ENCODE measurements around the gene CCDC43.
"Not testable (repeated sequence)": the region's sequence is repeated elsewhere in the genome, so short reads cannot be mapped to it uniquely, and the experiment has no call there.

CCDC43 gene

DNA sequence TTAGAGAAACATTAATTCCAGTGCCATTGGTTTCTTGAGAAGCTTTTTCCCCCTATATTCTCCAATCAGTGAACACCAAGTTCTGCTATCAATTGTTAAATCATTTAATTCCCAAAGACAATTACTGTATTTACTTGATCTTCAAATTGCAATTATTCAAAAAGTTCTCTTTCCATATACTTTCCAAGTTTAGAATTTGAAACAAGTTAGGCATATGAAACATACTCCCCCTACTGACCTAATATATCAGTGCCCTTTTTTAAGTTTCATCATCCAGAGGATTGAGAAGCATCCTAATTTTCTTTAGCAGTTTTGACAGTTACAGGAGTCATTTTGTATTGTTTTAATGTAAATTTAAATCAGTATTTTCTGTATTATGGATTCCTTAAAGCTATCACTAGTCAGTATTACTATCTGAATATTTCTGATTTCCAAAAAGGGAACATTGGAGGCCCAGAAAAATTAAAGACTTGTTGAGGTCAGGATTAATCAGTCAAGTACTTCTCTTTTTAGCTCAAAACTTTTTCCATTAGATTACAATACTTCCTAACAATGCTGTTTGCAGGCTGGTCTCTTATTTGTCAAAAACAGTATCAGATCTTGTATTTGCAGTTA is 17.0 kb downstream of the CCDC43 start:
- DNase-seq (ENCODE audit: low spot score) = peak; percentile 23

DNA sequence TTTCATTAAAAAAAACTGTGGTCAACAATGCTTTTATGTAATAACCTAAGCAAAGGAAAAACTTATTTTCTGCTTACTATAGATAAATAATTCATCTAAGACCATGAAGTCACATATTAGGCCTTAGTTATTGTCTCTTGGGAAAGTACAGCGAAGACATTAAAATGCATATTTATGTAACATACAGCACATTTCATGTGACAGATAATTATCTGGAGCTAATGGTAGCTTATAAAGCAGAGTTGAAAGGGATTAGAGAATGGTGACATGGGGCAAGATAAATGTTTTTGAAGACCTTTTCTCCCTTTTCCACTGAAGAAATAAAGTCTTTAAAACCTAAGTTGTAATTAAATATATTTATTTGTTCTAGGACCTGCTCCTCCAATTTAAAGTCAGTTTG is 23.6 kb downstream of the CCDC43 start:
- no peak for DNase-seq (ENCODE audit: low spot score)

DNA sequence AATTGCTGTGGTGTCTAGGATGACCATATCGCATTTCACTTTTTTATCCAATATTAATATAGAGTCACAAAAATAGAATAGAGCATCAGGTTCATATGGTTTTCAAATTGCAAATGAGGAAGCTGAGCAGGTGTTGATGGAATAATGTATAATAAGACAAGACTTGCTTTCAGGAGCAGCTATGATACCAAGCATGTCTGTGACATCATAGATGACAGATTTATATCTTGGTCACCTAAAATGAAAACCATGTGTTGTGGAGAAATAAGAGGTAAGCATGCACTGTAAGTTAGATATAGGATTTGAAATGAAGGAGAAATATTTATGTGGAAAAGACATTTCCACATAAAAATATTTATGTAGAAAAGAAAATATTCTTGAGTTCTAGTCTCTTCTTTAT is 24.7 kb downstream of the CCDC43 start:
- DNase-seq (ENCODE audit: low spot score) = peak; percentile 58

DNA sequence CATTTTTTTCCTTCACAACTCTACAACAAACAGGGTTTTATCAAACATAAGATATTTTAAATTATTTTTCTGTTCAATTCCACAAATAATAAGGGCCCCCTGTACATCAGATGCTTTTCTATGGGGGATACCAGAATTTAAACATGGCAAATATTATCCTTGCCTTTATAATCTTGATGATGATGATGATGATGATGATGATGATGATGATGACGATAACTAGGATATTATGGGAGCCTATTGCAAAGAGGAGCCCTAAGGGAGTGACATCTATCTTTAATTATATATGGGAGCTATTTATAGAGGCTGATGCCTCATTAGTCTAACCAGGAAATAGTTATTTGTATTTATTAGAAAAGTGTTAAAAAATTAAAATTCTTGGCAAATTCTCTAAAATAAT is 26.5 kb downstream of the CCDC43 start:
- no peak for DNase-seq (ENCODE audit: low spot score)

DNA sequence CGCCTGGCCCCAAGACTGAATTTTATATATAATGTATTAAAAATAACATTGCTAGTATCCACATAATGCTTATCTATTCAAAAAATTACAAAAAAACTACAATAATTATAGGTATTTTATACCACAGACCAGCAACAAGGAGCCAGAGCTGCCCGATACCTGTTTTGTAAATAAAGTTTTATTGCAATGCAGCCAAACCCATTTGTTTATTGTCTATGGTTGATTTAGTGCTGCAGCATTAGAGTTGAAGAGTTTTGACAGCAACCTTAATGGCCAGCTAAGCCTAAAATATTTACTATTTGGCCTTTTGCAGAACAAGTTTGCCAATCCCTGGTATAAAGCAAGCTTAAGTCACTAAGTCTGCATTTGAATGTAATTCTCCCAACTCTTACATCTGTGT is 27.7 kb downstream of the CCDC43 start:
- no peak for DNase-seq (ENCODE audit: low spot score)

DNA sequence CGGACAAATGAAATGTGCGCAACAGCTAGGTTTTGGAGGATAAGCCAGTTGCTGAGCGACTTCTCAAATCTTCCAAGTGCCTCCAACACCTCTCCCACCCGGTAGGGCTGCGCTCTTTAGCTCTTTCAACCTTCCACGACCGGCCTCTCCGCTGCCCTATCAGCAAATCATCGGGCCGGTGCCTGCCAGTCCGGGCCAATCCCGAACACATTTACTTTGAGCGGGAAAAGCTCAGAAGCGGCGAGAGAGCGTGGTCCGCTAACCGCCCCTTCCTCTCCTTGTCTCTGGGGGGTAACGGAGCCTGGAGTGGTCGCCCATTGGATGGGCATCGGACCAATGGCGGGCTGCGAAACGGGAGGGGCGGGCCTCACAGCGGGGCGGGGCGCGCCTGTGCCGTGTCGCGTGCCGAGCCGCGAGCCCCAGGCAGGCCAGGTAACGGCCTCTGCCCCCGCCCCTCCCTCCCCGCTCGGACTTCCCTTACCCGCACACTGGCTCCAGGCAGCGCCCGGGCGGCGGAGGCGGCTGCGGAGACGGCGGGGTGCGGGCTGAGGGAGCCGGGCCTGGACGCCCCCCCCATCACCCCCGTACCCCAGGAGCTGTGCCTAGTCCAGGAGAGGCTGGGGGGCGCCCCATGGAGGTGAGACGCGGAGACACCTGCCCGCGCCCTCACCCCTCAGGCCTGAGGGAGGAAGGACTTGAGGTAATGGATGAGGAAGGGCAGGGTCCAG is 33.4 kb downstream of the CCDC43 start, which contains the start of gene MEIOC:
TSS of gene MEIOC (plus strand) at position 486 of the 728 bp plus-strand sequence. CDS start at position 632, 146 bp downstream.
- DNase-seq (ENCODE audit: low spot score) = peak; percentile 84

DNA sequence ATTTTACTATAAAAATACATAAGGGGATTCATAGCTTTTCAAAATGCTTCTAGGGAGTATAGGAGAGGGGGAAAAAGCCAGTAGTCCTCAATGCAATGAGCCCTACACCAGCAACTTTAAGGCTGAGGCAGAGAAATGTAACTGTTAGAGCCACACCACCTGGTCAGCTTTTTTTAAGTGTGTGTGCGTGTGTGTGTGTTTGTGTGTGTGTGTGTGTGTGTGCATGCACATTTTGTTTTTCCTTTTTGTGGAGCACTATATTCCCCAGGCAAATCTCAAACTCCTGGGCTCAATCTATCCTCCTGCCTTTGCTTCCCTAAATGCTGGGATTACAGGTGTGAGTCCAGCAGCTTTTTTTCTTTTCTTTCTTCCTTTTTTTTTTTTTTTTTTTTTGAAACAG is 35.6 kb downstream of the CCDC43 start:
- DNase-seq (ENCODE audit: low spot score) = no peak

DNA sequence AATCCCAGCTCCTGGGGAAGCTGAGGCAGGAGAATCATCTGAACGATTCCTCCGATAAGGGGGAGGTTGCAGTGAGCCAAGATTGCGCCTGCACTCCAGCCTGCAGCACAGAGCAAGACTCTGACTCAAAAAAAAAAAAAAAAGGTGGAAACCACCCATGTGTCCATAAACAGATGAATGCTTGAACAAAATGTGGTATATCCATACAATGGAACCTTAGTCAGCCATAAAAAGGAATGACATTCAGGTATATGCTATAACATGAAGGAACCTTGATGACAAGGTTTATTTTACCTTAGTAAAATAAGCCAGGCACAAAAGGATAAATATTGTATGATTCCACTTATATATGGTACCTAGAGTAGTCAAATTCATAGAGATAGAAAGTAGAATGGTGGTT is 36.2 kb downstream of the CCDC43 start:
- no peak for DNase-seq (ENCODE audit: low spot score)

DNA sequence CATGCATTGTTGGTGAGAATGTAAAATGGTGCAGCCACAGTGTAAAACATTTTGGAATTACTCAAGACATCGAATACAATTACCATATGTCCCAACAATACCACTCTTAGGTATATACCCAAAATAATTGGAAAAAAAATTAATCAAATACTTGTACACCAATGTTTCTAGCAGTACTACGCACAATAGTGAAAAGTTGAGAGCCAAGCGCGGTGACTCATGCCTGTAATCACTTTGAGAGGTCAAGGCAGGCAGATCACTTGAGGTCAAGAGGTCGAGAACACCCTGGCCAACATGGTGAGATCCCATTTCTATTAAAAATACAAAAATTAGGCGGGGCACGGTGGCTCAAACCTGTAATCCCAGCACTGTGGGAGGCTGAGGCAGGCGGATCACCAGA is 36.8 kb downstream of the CCDC43 start:
- DNase-seq (ENCODE audit: low spot score) = no peak

DNA sequence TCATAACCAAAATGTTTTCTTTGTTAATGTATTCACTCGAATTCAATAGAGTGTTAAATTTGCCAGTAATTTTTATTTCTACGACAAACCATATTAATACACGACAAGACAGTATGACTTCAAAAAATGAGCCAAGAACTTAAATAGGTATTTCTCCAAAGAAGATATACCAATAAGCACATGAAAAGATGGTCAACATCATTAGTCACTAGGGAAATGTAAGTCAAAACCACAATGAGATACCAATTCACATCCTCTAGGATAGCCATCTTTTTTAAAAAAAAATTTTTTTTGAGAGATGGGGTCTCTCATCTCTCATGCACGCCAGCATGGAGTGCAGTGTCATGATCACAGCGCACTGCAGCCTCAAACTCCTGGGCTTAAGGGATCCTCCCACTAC is 38.3 kb downstream of the CCDC43 start:
- DNase-seq (ENCODE audit: low spot score) = no peak

DNA sequence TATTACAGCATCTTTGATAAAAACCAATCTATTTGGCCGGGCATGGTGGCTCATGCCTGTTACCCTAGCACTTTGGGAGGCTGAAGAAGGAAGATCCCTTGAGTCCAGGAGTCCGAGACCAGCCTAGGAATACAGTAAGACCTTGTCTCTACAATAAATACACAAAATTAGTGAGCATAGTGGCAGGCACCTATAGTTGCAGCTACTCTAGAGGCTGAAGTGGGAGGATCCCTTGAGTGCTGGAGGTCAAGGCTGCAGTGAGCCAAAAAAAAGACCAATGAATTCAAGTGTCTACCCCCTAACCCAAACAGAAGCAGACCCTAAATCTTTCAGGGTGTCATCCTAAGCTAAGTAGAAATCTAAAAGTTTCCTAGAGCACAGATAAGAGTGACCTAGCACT is 40.6 kb downstream of the CCDC43 start:
- DNase-seq (ENCODE audit: low spot score) = no peak

DNA sequence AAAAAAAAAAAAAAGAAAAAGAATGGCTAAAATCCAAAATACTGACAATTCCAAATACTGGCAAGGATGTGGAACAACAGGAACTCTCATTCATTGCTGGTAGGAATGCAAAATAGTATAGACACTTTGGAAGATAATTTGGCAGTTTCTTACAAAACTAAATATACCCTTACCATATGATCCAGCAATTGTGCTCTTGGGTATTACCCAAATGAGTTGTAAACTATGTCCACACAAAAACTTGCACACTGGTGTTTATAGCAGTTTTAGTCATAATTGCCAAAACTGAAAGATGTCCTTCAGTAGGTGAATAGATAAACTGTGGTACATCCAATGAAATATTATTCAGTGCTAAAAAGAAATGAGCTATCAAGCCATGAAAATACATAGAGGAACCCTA is 41.8 kb downstream of the CCDC43 start:
- no peak for DNase-seq (ENCODE audit: low spot score)

DNA sequence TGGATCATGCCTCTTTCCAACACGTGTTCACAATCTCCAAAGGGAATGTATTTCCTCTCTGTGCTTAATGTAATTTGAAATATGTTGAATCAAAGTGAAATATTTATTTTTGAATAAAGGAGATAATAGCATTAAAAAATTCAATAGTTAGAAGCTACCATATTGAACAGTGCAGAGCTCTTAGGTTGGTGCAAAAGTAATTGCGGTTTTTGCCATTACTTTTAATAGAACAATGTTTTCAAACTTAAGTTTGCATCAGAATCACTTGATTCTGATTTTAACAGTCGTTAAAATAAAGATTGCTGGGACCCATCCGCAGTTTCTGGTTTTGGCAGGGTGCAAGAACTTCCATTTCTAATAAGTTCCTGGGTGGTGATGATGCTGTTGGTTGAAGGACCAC is 43.3 kb downstream of the CCDC43 start:
- DNase-seq (ENCODE audit: low spot score) = no peak

DNA sequence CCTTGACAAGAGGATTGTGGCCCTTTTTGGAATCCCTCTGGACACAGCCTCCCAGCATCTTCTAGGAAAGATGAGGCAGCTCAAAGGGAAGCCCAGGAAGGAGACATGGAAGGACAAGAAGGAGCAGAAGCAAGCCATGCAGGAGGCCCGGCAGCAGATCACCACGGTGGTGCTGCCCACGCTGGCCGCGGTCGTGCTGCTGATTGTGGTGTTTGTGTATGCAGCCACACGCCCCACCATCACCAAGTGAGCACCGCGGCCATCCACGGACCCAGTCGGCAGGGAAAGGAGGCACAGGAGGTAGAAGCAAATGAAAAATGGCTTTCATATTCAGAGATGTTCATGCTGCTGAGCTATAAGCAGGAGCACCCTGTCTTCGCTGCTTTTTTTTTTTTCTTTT is 44.2 kb downstream of the CCDC43 start:
- no peak for DNase-seq (ENCODE audit: low spot score)

DNA sequence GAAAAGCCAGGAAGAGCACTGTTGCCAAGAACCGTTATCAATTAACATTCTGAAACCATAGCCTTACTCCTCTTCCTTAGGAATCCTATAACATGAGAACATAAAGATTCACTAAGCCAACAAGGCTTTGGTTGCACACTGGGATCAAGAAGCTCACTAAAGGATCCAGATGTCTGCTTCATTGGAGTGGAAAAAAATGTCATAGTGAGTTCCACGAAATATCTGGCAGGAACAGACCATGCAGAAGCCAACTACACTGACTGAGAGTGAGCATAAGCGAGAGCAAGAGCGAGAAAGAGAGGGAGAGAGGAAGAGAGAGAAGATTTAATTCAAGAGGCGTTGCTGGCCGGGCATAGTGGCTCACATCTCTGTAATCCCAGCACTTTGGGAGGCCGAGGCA is 46.7 kb downstream of the CCDC43 start:
- DNase-seq (ENCODE audit: low spot score) = no peak

DNA sequence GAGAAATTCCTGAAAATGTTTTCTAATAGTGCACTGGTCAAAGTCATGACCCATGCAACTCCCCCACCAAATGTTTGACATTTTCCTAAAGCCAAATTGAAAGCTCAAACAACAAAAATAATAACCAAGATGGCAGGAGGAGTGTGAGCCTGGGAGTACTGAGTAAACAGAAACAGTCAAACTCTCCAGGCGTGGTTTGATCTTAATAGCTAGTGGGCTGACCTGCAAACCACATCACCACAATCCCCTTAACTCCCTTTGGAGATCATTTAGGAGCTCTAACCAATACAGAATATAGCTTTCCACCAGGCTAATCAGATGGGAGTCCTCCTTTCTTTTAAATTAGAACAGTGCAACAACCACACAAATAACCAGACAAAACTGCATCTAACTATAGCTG is 52.5 kb downstream of the CCDC43 start:
- no peak for DNase-seq (ENCODE audit: low spot score)

DNA sequence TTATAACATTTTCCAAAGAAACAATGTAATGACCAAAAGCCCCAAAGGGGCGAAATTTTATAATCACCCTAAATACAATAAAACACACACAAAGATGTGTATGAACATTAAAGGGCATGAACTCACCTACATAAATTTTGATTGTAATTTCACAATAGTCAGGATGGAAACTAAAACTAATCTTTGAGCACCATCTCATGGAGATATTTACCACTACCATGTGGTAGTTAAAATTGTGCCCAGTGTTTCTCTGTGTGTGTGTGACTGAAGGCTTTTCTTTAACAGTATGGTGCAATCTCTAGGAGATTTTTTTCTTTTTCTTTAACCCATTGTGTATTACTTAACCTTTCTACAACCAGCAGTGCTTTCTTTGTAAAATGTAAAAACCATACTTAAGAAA is 53.0 kb downstream of the CCDC43 start:
- peak; percentile 54 for DNase-seq (ENCODE audit: low spot score)

DNA sequence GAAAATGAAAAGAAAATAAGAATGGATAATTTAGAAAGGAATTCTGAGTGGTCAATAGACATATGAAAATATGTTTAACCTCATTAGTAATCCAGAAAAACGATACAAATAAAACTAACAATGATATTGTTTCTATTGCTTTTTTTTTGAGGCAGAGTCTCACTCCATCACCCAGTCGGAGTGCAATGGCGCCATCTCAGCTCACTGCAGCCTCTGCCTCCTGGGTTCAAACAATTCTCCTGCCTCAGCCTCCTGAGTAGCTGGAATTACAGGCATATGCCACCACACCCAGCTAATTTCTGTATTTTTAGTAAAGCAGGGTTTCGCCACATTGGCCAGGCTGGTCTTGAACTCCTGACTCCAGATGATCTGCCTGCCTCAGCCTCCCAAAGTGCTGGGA is 55.2 kb downstream of the CCDC43 start:
- DNase-seq (ENCODE audit: low spot score) = not testable (repeated sequence)

DNA sequence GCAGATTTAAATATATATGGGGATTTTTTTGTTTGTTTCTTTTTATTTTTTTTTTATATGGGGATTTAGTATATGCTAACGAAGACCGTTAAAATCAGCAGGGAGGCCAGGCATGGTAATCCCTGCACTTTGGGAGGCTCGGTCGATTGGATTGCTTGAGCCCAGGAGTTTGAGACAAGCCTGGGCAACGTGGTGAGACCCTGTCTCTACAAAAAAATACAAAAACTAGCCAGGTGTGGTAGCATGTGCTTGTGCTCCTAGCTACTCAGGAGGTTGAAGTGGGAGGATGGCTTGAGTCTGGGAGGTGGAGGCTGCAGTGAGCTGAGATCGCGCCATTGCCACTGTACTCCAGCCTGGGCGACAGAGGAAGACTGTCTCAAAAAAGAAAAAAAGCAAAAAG is 55.6 kb downstream of the CCDC43 start:
- DNase-seq (ENCODE audit: low spot score) = no peak

DNA sequence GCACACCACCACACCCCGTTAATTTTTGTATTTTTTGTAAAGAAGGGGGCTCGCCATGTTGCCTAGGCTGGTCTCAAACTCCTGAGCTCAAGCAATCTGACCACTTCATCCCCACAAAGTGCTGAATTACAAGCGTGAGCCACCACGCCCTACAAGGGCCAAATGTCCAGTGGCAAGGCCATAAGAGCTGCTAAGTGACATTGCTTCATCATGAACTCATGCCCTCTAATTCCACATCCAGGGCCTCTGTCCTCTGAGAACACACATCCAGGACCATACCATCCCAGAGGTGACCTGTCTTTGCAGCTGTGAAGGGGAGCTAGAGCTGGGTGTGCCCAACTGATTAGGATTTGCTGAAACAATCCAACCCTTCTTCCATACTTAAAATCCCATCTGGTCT is 58.9 kb downstream of the CCDC43 start:
- DNase-seq (ENCODE audit: low spot score) = no peak

DNA sequence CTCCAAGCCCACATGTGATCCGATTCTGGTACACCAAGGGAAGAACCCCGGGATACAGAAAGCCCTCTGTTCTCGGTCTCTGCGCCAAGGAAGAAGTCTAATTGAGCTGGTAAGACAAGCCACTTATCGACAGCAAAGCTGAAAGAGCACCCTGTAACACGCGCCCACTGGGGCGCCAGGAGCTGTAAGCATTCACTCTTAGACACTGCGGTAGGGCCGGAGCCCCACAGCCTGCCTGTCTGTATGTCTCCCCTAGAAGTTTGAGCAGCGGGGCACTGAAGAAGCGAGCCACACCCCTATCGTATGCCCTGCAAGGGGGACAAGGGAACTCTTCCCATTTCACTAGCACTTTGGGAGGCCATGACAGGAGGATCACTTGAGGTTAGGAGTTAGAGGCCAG is 60.3 kb downstream of the CCDC43 start:
- no peak for DNase-seq (ENCODE audit: low spot score)

DNA sequence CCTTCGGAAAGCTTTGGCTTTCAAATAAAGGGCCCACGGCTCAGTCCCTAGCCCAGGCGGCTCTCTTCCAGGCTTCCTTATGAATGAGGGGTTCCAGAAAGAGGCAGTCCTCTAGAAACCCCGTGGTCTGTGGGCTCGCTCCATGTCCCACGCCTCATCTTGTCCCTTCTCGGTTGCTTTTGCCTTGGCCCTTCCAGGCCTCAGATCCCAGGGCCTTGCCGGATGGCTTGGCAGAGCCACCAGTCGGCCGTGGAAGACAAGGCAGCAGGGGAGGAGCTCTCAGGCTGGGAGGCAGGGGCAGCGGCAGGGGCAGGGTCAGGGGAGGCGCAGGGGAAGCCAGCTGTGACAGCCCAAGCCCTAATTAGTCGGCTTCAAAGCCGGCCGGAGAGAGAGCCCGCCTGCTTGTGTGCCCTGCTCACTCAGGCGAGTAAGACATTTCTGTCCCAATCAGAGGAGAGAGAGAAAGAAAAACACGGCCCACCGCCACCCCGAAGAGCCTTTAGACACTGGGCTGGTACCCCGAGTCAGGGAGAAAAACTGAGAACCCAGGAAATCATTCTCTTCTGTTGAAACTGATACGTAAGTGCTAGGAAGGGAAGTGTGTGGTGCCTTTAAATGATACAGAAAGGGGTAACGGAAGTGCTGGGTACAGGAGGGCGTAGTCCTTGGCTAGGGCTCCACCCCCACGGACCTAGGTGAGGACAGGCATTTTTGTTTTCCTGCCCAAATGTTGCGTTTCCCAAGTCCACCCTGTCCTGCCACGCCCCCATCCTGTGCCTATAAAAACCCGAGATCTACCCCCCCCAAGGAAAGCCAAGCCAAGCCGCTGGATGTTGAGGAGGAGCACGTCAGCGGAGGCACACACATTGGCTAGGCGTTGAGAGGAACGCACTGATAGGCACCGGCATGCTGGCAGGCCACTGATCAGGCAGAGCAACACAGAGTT is 61.1 kb downstream of the CCDC43 start:
- peak; percentile 93 for DNase-seq (ENCODE audit: low spot score)

All from SK-N-DZ (cell line).